NCI-H82 treated with DMSO at 0.1 percent for 48 hours (cell line): ENCODE results near the gene NPLOC4.

ENCODE experiments used
- DNase-seq: peaks from one replicate; lab custom pipeline; 2025; ENCODE audit not compliant: unreplicated experiment; lab: John Stamatoyannopoulos, UW

The NPLOC4 gene

DNA sequence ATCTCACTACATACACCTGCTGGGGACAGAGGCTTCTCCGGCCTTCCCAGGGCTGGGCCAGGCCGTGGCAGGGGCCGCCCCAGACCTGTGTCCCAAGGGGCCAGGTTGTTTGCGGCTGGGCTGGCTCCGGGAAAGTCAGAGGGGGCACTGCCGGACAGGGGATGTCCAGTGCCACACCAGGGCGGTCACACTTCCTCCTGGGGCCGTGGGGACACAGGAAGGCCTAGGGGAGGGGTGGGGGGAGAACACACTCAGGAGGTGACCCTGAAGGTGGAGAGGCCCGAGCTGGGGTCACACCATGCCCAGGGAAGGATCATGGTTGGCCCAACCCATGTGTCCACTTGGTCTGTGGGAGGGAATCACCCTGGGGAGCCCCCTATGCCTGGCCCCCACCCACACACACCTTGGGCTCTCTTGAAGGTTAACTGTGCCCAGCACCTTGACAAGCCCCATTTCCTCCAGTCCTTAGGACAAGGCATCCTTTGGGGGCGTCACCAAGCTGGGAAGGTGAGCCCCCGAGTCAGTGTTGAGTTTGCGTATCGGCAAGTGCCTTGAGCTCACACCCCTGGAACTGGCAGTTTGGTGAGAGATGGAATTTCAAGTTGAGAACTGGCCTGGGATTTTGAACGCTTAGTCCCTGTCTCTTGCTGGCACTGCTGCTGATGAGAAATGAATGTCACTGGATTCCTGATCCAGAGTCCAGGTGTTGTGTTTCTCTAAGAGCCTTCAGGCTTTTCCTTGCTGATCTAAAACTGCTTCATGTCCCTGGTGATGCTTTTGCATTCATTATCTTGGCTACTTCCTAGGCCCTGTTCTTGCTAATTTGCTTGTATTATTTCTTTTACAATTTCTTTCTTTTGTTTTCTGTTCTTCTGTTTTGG is 116.7 kb downstream of the NPLOC4 start:
- DNase-seq, result no peak

DNA sequence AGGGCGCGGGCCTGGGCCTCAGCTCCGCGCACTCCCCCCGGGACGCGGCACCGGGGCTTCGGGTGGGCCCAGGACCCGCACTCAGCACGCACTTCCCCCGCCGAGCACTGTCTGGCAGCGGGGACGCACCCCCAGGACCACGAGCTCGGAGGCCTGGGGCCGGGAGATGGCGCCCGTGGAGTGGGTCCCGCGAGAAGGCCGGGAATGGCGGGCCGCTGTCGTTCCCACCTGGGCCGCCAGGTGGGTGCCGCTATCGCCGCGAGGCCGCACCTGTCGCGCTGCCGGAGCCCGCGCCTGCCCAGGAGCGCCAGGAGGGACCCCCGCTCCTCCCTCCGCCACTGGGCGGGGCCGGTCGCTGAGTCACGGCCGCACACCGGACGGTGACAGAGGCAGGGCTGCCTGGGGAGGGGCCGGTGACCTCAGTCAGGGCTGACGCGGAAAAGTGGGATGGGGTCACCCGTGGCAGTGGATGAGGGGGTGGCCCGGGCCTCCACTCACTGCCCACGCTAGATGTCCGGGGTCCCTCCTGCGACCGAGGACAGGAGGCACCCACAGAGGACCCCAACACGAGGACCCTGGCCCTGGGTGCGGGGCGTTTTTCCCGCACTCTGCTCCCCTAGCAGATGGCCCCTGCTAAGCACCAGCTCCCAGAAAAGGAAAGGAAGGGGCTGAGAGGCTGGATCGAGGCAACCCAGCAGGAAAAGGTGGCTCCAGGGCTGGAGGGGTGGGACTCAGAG is 117.5 kb downstream of the NPLOC4 start:
- DNase-seq, result no peak

DNA sequence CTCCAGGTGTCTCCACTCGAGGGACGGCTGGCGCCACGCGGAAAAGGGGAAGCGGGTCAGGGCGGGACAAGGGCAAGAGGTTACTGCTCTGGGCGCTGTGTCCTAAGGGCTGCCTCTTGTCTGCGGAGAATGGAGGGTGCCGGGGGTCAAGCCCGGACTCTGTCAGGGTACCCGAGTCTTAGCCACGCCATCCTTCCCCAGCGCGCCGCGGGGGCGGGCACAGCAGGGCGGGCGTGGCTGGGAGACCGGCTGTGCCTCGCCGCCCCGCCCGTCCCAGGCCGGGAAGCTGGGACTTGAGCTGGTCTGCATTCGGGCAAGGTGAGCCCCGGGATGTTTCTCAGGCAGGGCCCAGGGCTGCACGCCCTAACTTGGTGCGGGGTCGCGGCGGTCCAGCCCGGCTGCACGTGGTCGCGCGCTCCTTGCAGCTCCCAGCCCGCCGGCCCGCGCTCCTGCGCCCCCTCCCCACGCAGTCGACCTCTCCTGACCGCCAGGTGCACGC is 118.1 kb downstream of the NPLOC4 start:
- no peak for DNase-seq

DNA sequence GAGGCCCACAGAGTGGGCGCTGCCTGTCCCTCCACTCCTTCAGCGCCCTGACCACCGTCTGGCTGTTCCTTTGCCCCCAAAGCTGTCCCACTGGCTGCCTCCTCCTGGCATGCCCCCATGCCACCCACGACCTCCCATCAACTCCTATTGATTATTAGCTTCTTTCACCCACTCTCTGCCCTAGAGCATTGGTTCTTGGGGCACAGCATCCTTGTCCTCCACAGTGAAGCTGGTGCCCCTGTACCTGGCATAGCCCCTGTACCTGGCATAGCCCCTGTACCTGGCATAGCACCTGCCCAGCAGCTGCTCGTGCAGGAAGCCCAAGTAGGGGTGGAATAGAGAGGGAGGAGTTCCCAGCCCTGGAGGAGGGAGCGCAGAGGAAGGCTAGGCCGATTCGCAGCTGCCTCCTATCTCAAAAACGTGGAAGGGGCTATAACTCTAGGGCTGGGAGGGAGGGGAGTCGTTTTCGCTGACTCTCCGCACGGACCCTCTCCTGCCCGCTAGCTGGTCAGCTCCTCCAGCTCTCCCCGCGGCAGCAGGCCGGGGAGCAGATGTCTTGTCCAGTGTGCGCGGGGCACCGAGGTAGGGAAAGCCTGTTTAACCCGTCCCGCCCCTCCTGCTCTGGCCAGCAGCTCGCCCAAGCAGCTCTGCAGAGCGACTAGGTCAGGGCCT is 118.7 kb downstream of the NPLOC4 start:
- DNase-seq, result no peak

DNA sequence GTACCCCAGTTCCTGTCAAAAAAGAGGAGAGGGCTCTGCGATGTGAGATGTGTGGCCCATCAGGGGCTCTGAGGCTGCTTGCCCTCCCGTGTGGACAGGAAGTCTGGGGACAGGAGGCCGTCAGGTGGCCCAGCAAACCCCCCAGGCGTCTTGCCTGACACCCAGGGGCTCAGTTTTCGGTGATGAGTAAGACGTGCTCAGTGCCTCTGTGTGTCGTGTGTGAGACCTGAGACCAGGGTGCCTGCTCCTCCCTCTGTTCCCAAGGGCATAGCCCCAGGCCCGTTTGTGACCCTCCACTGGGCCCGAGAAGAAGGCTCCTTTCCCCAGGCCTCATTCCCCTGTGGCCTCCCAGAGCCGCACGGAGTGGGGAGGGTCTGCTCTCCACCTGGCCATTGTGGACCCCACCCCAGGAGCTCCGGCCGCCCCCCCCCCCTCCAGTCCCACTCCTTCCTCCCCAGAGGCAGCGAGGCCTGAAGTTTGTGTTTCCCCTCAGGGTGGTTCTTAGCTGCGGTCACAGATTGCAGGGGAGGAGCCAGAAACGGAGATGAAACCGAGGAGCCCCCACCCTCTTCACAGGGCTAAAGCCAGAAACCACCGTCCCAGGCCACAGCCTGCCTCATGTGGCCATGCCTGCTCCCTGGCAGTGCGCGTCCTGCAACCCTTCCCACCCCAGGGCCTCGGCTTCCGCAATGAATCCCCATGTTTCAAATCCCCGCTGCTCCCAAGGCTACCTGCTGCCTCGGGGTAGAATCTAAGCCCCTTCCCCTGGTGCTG is 119.4 kb downstream of the NPLOC4 start:
- no peak for DNase-seq

DNA sequence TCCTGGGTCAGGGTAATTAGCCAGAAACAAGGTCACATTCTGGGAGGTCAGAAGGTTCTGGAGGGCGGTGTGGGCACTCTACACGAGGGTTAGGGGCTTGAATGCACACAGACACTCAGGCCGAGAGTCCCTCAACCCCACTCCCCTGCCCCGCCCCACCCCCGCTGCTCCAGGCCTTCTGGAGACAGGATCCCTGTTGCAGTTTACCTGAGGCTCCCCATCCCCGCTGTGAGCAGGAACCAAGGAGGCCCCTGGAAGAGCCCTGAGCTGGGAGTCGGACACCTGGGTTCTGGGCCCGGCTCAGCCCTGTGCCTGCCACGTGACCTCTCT is 119.9 kb downstream of the NPLOC4 start:
- no peak for DNase-seq

DNA sequence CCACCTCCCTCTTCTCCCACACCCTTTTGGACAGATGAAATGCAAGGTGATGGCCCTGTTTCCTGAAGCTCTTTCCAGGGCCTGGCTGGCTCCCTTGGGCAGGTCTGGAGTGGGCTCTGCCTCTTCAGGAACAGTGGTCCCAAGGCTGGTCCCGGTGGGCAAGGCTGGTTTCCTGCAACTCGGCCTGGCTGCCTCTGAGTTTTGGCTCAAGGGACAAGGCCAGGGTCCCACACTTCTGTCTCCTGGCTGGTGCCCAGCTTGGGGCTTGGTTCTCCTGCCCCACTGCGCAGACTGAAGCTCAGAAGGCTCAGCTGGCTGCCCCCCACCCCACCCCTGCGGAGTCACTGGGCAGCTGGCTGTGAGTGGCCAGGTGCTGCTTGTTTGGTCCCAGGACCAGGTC is 120.5 kb downstream of the NPLOC4 start:
- DNase-seq, result no peak

DNA sequence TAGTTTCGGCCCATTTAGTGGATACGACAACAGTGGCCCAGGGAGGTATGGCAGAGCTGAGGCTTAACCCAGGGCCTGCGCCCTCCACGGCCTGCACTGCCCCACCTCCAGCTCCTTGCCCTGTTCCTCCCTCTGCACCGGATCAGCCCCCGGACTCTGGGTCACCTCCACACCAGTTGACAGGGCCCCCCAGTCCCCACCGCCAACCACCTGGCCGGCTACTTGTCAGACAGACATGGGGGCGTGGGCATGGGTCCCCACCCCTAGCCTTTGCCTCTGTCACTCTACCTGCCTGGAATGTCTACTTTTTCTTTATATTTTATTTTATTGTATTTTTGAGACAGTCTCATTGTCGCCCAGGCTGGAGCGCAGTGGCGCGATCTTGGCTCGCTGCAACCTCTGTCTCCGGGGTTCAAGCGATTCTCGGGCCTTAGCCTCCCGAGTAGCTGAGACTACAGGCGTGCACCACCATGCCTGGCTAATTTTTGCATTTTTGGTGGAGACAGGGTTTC is 121.3 kb downstream of the NPLOC4 start:
- no peak for DNase-seq

DNA sequence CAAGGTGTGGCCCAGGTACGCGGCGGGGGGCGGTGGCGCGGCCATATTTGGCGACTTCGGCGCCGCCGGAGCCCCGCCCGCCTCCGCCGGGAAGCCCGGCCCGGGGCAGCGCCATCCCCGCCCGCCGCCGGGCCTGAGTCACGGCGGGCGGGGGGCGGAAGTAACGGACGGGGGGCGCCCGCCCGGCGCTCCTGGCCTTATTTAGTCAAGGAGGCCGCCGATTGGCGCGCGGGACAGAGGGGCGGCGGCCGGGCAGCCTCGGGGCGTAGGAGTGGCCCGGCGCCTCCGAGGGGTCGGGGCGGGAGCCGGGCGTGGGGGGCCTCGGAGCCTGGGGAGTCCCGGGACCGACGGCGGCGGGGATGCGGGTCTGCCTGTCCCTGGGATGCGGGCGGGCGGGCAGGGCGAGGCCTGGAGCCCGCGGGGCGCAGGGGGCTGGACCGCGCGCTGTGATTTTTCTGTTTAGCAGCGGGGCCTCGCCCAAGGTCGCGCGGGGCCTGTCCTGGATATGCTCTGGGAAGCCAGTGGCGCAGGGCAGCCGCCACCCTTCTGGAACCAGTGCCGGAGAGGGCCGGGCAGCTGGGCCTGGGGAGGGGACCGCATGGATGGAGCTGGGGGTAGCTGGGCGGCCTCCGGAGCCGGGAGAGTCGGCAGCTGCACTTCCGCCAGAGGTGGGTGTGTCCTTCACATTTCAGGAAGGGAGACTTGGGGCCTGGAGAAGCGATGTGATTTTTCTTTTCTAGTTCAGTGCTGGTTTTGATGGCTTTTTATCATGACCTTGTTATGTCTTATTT is 122.0 kb downstream of the NPLOC4 start:
- no peak for DNase-seq

DNA sequence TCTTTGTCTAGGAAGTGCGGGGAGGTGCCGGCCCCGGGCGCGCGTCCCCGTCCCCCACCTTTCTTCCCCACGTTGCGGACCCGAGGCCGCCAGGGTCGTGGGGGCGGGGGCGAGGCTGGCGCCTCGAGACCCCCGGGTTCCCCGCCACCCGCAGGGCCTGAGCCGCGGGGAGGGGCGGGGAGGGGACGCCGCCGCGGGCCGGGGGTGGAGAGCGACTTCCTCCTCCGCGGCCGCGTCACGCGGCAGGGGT is 122.5 kb downstream of the NPLOC4 start:
- no peak for DNase-seq

DNA sequence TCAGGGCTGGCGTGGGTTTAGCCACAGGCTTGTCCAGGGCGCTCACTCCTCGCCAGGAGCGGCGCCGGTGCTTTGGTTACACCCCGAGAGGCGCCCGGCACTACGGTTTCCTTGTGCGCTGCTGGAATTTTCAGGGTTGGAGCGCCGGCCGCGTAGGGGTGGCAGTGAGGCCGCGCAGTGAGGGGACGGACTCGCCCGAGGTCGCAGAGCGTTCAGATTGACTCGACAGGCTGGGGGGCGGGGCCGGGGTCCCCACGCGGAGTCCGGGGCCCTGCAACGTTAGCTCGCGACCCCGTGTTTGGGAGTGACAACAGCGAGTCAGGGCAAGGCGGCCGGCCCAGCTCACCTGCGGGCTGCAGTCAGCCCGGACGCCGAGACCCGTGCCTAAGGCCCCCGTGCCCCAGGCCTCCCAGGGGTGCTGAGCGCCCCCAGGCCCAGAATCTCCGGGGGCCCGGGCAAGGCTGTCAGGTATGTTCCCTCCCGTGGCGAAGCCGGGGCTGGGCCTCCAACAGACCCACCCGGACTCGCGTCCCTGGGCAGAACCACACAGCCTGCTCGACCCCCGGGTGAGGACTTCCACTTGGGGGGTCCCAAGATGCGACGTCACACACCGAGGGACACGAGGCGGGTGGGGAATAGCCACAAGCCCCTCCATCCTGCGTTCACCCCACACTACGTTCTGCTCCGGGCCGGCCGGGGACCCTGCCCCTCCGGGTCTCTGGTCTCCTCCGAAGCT is 123.0 kb downstream of the NPLOC4 start:
- DNase-seq, result no peak

DNA sequence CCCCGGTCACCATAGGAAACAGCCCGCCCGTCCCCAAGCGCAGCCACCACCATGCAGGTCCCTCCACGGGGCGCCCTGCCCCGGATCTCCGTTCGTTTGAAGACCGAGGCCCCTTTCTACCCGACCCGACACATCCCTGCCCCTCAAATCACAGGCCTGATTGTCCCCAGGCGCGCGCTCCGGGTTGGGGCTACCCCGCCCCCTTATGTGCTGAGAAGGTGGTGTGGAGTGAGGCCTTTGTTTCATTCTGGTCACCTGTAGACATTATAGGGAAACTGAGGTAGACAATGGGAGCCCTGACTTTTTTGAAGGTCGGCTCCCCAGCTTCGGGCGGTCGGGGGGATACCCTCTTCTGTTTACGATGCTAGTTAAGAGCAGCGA is 123.5 kb downstream of the NPLOC4 start:
- no peak for DNase-seq

DNA sequence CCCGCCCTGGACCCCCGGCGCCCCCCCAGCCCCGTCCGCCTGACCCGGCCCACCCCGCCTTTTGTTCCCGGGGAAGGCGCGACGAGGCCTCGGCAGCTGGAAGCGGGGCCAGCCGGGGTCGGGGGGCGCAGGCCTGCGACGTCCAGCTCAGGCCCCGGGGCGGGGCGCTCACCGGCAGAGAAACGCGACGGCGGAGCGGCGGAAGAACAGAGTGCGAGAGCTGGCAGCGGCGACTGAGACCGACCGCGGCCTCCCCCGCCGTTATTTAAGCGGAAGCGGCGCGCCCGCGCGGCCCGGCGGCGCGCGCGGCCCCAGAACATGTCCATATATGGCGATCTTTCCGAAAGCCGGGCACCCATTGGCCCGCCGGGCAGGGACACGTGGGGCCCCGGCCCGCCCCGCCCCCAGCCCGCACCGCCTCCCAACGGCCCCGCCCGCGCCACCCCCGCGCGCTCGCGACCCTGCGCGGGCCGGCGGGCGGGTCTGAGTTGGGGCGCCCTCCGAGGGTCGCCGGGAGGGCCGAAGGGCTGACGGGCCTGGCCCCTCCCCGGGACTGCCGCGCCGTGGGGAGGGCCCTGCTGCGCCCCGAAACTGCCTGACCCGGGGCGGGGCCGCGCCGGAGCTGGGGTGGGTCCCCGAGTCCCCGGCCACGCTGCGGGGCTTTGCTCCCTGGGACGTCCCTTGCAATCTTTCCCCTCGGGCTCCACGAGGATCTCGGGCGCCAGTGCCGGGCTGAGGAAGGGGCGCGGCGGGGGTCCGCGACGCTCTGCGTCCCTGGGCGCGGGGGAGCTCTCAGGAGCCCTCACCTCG is 124.1 kb downstream of the NPLOC4 start, which contains the start of gene ACTG1:
TSS of gene ACTG1 (minus strand) at position 238 of the 810 bp plus-strand sequence. CDS start 445 bp downstream, outside the sequence.
- peak; percentile 81 for DNase-seq

DNA sequence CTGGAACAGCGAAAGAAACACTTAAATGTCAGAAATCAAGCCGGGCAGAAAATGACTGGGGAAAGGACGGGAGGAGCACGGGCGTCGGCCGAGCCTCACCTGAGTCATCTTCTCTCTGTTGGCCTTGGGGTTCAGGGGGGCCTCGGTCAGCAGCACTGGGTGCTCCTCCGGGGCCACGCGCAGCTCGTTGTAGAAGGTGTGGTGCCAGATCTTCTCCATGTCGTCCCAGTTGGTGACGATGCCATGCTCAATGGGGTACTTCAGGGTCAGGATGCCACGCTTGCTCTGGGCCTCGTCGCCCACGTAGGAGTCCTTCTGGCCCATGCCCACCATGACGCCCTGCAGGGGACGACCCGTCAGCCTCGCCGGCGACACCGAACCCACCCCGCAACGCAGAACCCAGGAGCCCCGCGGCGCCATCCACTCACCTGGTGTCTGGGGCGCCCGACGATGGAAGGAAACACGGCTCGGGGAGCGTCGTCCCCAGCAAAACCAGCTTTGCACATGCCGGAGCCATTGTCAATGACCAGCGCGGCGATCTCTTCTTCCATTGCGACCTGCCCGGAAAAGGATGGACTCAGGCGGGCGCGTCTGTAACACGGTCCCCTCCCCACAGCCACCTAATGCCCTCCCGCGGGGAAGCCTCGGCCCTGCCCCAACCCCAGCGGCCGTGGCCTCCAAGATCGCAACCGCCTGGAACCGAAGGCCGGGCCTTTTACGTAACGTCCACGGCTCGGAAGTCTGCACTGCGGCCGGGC is 124.9 kb downstream of the NPLOC4 start:
- no peak for DNase-seq

DNA sequence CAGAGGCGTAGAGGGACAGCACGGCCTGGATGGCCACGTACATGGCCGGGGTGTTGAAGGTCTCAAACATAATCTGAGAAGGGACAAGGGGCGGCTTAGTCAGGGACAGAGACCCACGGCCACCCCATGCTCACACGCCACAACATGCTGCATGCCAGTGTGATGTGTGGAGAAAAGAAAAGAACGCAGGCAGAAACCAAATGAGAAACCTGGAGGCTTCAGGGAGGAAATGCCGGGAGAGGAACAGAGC is 125.4 kb downstream of the NPLOC4 start:
- no peak for DNase-seq

DNA sequence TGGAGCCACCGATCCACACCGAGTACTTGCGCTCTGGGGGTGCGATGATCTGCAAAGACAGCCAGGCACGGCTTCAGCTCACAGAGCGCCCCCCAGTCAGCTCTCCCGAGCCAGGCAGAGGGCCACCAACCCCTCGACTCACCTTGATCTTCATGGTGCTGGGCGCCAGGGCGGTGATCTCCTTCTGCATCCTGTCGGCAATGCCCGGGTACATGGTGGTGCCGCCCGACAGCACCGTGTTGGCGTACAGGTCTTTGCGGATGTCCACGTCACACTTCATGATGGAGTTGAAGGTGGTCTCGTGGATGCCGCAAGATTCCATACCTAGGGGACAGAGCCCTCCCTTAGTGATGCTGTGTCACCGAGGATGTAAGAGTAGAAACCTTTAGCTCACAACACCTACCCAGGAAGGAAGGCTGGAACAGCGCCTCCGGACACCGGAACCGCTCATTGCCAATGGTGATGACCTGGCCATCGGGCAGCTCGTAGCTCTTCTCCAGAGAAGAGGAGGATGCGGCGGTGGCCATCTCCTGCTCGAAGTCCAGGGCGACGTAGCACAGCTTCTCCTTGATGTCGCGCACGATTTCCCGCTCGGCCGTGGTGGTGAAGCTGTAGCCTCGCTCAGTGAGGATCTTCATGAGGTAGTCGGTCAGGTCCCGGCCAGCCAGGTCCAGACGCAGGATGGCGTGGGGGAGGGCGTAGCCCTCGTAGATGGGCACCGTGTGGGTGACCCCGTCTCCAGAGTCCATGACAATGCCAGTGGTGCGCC is 125.9 kb downstream of the NPLOC4 start:
- no peak for DNase-seq

DNA sequence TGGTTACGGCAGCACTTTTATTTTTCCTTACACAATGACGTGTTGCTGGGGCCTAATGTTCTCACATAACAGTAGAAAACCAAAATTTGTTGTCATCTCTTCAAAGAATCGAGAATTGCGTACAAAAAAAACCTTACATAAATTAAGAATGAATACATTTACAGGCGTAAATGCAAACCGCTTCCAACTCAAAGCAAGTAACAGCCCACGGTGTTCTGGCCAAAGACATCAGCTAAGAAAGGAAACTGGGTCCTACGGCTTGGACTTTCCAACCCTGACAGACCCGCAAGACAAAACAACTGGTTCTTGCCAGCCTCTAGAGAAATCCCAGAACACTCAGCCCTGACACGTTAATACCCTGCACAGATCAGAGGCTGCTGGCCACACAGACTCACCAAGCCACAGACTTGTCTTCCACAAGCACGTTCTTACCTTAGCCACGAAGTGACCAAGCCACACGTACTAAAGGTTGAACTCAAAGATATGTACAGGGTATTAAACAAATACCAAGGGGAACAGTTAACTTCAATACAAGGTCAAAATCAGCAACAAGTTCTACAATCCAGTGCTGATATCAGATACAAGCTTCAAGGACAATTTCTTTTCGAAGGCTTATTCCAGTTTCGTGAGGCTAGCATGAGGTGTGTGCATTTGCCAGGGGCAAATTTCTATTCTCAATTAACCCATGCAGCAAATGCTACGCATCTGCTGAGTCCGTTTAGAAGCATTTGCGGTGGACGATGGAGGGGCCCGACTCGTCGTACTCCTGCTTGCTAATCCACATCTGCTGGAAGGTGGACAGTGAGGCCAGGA is 126.7 kb downstream of the NPLOC4 start:
- DNase-seq, result no peak
